HG03103 (cell line): Measurements from ENCODE around the gene MAU2.
"Not testable (repeated sequence)": the region's sequence is repeated elsewhere in the genome, so short reads cannot be mapped to it uniquely, and the experiment has no call there.

ENCODE experiments used
- ATAC-seq: cut with Tn5 transposase; IDR thresholded peaks from one replicate; pipeline ENCODE4 v1.9.1; 2021; ENCODE audit warnings: low read depth; ENCODE audit not compliant: unreplicated experiment

The MAU2 gene

GRCh38 chr19:19345232-19345631 is 24.6 kb downstream of the MAU2 start:
- no peak for ATAC-seq

- ATAC-seq, result no peak
Measured at GRCh38 chr19:19345970-19346369, 25.3 kb downstream of the MAU2 start.

GRCh38 chr19:19347401-19348110 is 26.9 kb downstream of the MAU2 start:
- ATAC-seq, result no peak

GRCh38 chr19:19348266-19348665 is 27.6 kb downstream of the MAU2 start:
- ATAC-seq, result no peak

DNA sequence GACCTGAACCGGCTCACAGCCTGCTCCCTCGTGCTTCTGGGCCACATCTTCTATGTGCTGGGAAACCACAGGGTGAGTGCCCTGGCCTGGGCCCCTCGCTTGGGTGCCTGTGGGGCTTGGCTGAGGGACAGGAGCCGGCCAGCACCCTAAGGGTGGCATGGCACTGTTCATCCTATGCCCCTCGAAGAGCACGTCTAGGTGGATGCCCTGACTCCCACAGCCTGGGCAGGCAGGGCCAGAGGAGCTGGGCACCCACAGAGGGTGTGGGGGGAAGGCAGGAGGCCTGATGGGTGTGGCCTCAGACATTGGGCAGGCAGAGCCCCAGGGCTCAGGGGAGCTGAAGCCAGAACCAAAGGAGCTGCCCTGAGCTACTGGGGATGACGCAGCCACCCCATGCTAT is 28.7 kb downstream of the MAU2 start:
- ATAC-seq, result no peak

DNA sequence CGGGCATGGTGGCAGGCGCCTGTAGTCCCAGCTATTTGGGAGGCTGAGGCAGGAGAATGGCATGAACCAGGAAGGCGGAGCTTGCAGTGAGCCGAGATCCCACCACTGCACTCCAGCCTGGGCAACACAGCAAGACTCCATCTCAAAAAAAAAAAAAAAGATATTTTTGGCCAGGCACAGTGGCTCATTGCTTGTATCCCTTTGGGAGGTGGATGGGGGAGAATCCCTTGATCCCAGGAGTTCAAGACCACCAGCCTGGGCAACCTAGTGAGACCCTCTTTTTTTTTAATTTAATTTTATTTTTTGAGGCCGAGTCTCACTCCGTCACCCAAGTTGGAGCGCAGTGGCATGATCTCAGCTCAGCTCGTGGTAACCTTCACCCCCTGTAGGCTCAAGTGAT is 30.1 kb downstream of the MAU2 start:
- ATAC-seq, result not testable (repeated sequence)

DNA sequence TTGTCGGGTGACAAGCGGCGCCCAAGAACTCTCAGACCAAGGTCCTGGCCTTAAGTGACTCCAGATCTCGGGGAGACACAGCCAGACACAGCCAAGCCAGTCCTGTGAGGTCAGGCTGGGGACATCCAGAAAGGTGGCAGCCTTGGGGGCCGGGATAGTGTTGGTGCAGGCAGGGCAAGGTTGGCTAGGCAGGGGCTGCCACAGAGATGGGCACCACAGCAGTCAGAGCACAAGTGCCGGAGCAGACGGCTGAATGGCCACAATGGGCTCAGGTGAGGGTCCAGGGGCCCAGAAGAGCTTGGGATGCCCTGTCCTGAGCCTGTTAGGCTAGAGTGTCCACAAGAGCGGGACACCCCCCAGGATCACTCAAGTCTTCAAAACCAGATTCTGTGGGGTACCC is 32.2 kb downstream of the MAU2 start:
- no peak for ATAC-seq

GRCh38 chr19:19354007-19354406 is 33.4 kb downstream of the MAU2 start:
- no peak for ATAC-seq

DNA sequence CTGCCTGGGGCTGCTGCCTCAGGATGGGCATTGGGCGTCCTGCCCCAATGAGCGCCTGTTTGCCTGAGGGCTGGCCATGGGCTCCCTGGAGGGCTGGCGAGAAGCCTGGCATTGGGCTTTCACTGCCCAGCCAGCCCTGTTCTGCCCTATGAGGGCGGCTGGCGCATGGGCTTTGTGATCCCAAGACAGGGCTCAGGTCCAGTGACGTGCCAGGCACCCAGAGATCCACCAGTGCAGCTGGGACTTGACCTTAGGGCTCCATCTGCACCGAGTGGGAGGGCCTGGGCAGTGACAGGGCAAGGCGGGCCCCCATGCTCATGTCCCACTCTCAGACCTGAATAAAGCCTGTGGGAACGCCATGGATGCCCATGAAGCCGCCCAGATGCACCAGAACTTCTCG is 34.3 kb downstream of the MAU2 start:
- no peak for ATAC-seq

GRCh38 chr19:19355606-19356139 is 35.0 kb downstream of the MAU2 start:
- ATAC-seq, result no peak

- no peak for ATAC-seq
Measured at GRCh38 chr19:19356500-19356899, 35.9 kb downstream of the MAU2 start.

DNA sequence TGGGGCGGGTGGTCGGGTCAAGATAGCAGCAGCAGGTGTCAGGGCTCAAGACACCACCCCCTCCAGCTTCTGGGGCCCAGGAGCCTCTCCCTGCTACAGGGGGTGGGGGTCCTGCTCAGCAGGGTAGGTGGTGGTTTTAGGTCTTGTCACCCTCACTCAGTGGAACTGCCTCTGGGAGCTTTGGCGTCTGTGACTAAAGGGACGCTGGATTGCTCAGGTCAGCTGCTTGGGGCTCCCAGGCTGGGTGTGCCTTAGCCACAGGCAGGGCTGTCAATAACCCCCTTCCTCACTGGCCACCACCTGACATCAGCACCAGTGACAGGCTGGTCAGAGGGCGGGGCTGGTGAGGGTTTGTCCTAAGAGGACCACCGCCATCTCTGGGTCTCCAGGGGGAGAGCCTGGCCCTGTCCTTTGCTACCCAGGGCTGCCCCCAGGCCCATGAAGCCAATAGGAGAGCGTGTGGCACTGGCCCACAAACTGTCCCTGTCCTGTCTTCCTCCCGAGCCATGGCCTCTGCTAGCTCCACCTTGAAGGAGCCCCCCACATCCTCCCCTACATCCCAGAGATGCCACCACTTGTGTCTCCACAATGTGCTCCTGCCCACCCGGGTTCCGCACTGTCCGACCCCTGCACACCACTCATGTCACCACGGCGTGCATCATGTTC is 36.4 kb downstream of the MAU2 start:
- ATAC-seq, result no peak

- no peak for ATAC-seq
Measured at GRCh38 chr19:19361075-19361594, 40.5 kb downstream of the MAU2 start.

GRCh38 chr19:19362075-19362474 is 41.4 kb downstream of the MAU2 start:
- ATAC-seq, result no peak

DNA sequence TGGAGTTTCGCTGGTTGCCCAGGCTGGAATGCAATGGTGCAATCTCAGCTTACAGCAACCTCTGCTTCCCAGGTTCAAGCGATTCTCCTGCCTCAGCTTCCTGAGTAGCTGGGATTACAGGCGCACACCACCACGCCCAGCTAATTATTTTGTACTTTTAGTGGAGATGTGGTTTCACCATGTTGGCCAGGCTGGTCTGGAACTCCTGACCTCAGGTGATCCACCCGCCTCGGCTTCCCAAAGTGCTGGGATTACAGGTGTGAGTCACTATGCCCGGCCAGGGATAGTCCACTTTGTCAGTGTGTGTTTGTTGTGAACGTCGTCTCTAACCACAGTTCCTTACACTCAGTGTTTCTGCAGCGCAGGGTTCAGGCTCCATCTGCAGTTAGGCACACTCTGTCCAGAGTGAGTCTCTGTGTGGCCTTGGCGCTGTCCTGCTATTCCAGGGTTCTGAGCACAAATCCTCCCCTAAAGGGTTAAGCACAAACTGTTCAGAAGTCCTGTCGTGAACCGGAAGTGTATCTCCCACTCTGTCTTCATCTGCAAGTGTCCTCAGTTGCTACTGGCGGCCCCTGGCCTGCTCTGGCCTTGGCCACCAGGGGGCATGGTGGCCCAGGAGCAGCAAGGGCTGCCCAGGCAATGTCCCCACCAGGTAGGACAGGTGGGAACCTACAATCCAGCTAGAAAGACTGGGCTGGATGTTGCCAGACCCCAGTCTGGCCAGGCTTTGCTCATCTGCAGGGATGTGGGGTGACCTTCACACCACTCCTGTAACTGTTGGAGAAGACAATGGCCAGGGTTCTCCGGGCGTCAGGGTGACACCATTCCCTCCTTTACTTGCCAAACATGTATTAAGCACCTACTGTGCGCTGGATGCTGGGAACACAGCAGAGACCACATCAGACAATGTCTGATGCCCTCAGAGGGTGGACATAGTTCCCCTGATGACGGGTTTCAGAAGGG is 46.1 kb downstream of the MAU2 start:
- ATAC-seq, result peak; percentile 53

- ATAC-seq, result no peak
Measured at GRCh38 chr19:19368087-19368486, 47.5 kb downstream of the MAU2 start.

GRCh38 chr19:19371059-19371458 is 50.4 kb downstream of the MAU2 start:
- ATAC-seq, result no peak

DNA sequence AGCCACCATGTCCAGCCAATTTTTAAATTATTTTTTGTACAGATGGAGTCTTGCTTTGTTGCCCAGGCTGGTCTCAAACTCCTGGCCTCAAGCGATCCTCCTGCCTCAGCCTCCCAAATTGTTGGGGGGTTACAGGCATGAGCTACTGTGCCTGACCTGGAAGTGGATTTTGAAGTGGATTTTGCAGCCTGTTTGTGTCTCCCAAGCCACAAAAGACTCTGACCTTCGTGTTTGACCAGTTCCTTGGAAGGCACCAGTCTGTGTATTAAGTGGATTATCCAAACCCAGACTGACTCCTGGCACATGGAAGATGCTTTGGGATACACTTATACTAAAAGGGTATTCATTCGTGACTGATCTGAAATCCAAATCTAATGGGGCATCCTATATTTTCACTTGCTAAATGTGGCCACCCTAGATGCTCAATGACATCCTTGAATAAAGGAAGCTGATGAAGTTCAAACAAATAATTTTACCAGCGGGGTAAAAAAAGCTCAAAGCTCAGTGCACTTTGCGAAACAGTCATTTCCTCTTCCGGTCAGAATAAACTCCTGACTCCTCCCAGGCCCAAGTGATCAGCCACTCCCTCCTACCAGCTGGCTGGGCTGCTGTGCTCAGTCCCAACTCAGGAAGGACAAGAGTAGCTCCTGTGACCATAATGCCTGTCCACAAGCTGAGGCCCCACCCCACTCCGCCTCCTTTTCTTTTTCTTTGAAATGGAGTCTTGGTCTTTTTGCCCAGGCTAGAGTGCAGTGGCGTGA is 52.2 kb downstream of the MAU2 start:
- peak; percentile 77 for ATAC-seq

DNA sequence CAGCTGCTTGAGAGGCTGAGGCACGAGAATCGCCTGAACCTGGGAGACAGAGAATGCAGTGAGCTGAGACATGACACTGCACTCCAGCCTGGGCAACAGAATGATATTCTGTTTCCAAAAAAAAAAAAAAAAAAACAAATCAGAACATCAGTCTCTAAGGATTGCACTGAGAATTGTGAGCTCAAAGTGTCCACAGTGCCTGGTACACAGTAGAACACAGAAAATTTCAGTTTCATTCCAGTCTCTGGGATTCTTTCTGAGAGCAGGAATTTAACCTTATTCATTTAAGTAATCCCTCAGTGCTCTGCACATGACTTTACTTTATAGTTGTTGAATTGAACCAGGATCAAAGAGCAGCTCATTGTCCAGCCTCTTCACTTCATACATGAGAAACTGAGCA is 58.9 kb downstream of the MAU2 start:
- ATAC-seq, result no peak

DNA sequence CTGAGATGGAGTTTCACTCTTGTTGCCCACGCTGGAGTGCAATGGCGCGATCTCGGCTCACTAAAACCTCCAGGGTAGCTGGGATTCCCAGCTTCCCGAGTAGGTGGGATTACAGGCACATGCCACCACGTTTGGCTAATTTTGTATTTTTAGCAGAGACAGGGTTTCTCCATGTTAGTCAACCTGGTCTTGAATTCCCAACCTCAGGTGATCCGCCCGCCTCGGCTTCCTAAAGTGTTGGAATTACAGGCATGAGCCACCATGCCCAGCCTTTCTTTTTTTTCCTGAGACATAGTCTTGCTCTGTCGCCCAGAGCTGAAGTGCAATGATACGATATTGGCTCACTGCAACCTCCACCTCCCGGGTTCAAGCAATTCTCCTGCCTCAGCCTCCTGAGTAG is 59.7 kb downstream of the MAU2 start:
- ATAC-seq, result not testable (repeated sequence)
